Activated CD4-positive, alpha-beta T cell treated with anti-CD3 and anti-CD28 coated beads for 4 hours (primary cell): ENCODE measurements around the gene LCE1F.

Experiments used
- DNase-seq, 2 donors: peaks; one replicate each; pipeline ENCODE4 v3.0.0-alpha.2; 2020

LCE1F gene

DNA sequence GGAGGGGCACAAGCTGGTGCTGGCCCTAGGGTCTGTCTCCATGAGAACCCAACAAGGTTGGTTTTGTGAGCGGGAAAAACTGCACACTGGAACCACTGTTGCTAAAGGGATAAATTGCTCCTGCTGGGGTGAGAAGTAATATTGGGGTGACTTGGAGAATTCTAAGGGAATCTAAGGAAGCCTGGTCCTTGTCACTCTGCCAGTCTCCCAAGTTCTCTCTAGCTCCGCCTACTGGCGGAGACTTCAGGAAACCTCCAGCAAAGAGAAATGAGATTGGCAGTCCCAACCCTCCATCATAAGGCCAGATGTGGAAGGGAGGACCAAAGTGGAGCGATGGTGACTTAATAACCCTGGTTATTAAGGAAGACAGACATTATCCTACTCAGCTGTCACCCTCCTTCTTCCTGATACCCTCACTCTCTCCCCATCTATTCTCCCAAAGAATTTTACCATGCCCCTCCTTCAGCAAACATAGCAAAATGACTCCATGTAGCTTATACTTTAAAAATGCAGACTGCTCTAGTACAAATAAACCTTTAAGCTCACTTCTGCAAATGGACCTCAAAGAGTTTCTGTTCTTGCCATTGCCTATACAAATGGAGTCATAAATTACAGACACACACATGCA lies 2.7 kb downstream of the LCE1F start:
- no peak for DNase-seq

DNA sequence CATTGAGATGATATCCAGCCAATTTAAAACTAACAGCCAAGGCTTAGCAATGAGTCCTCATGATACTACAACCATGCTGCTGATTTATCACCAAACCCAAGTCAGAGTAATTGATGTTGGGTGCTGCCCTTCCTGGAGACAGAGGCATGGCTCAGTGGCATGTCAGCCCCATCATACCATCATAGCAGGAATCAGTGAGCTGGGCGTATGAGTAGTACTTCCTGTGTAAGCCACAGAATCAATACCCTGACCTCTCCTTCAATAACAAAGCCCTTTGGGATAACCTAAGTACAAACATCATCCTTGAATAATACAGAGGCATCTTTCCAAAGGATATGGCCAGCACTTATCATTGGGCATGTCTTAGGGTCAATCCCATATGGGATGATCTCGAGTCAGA lies 8.2 kb downstream of the LCE1F start:
- no peak for DNase-seq

DNA sequence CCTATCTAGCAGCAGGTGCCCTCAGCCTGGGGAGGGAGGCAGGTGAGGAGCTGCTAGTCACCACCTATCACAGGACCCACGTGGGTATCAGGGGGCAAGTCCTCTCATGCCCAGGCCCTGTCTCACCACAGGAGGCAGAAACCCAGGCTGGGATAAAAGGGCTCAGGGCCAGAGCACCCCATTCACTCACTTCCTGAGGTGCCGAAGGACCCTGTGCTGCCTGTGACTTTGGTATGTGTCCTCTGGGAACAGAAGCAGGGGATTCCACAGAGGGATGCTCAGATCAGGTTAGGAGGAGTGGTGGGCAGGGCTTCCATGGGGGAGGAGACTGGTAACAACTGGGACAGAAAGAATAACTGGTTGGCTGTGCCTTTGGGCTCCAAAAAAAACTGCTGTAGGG lies 11.1 kb downstream of the LCE1F start, which contains the start of gene LCE1E:
LCE1E (plus strand) TSS at position 181 of the 400 bp plus-strand sequence. CDS start 1,043 bp downstream, outside the sequence.
- DNase-seq, result no peak

DNA sequence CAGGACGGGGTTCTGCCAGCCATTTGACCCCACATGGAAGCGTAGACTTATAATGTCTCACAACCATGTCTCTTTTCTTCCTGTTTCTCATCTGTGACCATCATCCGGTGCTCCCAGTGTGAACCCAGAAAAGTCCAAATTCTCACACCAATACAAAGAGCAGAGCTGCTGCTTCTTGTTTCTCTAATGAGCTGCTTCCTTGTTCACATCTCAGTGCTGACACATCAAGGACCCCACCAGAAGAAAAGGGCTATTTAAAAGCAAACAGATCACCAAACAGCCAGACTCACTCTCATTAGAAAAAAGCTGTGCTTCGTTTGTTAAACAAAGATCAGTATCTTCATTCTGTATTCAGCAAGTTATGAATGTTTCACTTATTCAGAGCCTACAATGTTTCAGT lies 20.7 kb downstream of the LCE1F start:
- no peak for DNase-seq

DNA sequence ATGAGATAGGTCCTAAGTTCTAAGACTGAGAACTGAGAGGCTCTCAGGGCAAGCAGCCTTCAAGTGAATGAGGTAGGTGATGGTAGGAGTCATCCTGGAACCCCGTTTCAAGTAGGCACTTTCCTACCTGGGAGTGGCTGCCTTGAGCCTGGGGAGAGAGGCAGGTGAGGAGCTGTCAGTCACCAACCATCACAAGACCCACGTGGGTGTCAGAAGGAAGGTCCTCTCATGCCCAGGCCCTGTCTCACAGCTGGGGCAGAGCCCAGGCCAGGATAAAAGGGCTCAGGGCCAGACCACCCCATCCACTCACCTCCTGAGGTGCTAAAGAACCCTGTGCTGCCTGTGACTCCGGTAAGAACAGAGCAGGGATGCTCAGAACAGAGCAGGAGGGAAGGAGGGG lies 21.5 kb downstream of the LCE1F start, which contains the start of gene LCE1D:
LCE1D (plus strand) TSS at position 301 of the 400 bp plus-strand sequence. CDS start 1,074 bp downstream, outside the sequence.
- DNase-seq, result no peak

DNA sequence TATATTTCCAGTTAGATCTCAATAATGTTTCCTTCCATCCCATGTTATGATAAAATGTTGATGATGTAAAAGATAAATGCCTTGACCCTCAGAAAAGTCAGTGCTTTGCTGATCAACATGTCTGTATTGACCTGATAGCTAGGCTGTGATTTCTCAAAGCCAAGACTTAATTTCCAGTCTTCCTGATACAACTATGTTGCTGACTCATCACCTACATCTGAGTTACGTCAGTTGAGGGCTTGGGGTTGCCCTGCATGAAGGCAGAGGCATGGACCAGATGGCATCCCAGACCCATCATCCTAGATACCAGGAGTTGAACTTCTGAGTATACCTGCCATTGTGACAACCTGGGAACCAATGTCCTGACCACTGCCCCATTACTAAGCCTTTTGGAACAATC lies 26.4 kb downstream of the LCE1F start:
- no peak for DNase-seq

DNA sequence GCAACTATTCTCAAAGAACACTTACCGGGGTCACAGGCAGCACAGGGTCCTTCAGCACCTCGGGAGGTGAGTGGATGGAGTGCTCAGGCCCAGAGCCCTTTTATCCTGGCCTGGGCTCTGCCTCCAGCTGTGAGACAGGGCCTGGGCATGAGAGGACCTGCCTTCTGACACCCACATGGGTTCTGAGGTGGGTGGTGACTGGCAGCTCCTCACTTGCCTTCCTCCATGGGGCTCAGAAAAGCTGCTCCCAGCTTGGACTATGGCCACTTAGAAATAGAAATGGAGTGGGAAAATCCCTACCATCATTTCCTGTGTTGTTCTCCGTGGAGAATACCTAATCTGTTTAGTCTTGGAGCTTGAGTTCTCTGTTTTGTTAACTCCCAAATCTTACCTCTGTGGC lies 31.6 kb downstream of the LCE1F start, which contains the start of gene LCE1C:
LCE1C (minus strand) TSS at position 76 of the 400 bp plus-strand sequence. CDS start 1,173 bp downstream, outside the sequence.
- DNase-seq, result no peak

DNA sequence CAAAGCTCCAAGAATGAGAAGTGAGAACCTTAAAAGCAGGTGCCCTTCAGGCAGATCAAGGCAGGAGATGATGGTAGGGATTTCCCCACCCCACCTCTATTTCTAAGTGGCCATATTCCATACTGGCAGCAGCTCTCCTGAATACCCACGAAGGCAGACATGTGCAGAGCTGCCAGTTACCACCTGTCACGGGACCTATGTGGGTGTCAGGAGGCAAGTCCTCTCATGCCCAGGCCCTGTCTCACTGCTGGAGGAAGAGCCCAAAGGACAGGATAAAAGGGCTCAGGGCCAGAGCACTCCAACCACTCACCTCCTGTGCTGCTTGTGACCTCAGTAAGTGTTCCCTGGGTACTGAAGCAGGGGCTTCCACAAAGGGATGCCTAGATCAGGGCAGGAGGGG lies 36.1 kb downstream of the LCE1F start:
- DNase-seq, result no peak

DNA sequence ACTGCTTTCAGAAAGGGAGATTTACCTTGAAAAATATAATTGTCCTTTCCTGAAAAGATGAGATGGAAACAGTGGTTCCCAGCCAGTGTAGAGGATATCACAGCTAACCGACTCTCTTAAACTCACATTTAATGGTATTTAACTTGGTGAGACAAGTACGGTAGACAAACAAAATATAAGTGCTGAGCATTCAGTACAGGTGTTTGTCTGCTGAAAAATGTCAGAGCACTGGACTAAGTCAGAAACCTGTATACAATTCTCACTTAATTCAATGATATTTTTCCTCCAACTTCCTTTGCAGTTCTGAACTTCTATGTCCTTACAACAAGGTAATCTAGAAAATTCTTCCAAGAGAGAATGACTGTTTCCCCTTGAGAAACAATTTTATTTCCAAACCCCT lies 36.7 kb downstream of the LCE1F start, which contains the start of gene LCE1B:
LCE1B (plus strand) TSS at position 301 of the 400 bp plus-strand sequence. CDS start 476 bp downstream, outside the sequence.
- no peak for DNase-seq

DNA sequence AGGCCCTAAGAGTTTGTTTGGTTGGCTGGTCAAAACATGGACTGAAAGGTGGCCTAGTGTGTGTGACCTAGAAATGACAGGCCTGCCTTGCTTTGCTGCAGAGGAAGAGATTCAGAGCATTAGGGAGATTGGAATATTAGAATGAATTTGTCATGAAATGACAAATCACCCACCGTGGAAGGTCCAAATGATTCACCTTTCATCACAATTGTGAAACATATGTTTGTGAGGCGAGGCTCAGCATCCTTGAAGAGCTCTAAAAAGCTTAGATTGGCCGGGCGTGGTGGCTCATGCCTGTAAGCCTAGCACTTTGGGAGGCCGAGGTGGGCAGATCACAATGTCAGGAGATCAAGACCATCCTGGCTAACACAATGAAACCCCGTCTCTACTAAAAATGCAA lies 42.4 kb downstream of the LCE1F start:
- no peak for DNase-seq

DNA sequence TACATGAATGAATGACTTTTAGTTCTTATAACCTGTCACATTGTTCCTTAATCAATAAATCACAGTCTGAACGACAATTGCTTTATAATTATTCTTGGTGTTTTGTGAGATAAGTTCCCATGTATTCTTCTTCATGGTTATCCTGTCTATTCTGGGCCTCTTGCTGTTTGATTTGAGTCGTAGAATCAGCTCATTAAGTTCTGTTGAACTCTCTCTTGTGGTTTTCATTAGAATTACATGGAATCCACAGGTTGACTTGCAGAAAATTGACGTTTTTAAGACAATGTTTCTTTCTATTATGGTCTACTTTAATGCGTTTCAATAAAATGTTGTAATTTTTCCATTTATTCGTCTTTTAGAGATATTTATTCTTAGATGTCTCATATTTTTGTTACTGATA lies 48.4 kb downstream of the LCE1F start:
- no peak for DNase-seq

DNA sequence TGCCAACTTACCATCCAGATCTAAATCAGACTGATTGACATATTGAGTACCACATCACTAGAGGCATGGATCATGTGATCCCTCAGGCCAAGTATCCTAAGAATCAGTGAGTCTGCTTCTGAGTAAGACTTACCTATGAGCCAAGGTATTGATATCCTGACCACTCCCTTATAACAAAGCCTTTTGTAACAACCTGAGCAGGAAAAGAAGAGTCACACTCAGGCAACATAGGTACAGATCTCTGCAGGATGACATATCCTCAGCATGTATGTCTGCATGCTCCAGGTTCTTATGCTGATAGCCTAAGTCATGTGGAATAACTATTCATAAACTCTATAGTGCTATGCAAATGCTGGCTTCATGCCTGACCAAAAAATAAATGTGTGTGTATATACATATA lies 50.0 kb downstream of the LCE1F start:
- DNase-seq, result no peak
